Nephron progenitor cell (in vitro differentiated cells): Measurements from ENCODE around the gene PTPRN.
"Not testable (repeated sequence)": the region's sequence is repeated elsewhere in the genome, so short reads cannot be mapped to it uniquely, and the experiment has no call there.

Experiments
- DNase-seq: peaks from one replicate; pipeline ENCODE4 v3.0.0; 2021
- H3K27ac Mint-ChIP-seq: 2 replicates; pipeline ENCODE4 v1.8.0; 2021; ENCODE audit warnings: mild to moderate bottlenecking, moderate library complexity, mixed read lengths
- H3K27me3 Mint-ChIP-seq: 2 replicates; pipeline ENCODE4 v1.8.0; 2021; ENCODE audit warnings: mild to moderate bottlenecking, low read depth, mixed read lengths; ENCODE audit not compliant: poor library complexity
- H3K36me3 Mint-ChIP-seq: 2 replicates; pipeline ENCODE4 v1.8.0; 2021; ENCODE audit warnings: low read depth, mixed read lengths
- H3K4me1 Mint-ChIP-seq: 2 replicates; pipeline ENCODE4 v1.8.0; 2021; ENCODE audit warnings: mixed read lengths
- H3K4me3 Mint-ChIP-seq: 2 replicates; pipeline ENCODE4 v1.8.0; 2021; ENCODE audit warnings: mild to moderate bottlenecking, moderate library complexity, mixed read lengths
- H3K9me3 Mint-ChIP-seq: 2 replicates; pipeline ENCODE4 v1.8.0; 2021; ENCODE audit warnings: mild to moderate bottlenecking, moderate library complexity, mixed read lengths
- CTCF ChIP-seq: fragments of 200-600 bp; sonication (generic); IDR thresholded peaks from 2 replicates; pipeline ENCODE4 v1.5.0; 2021; ENCODE audit warnings: antibody characterized with exemption

Gene PTPRN

GRCh38 chr2:219291394-219291793 is 17.8 kb downstream of the PTPRN start:
- DNase-seq: no peak
- H3K27ac Mint-ChIP-seq: no peak overlapping the region
- H3K4me3 Mint-ChIP-seq: no peak overlapping the region
- peaks cover 14% of the 10 kb centered on the region for H3K4me1 Mint-ChIP-seq
- H3K27me3 Mint-ChIP-seq: peaks cover 47% of the 10 kb centered on the region
- H3K9me3 Mint-ChIP-seq: no peaks in the 10 kb centered on the region
- H3K36me3 Mint-ChIP-seq: no peaks in the 10 kb centered on the region
- no peak for TF ChIP-seq CTCF

GRCh38 chr2:219290381-219291171 is 18.6 kb downstream of the PTPRN start:
- DNase-seq: no peak
- Mint-ChIP-seq H3K4me3 (no peak overlapping the region), H3K27me3 (peaks cover 43% of the 10 kb centered on the region), H3K27ac (peak overlapping the region; percentile 71), H3K4me1 (peaks cover 20% of the 10 kb centered on the region), H3K9me3 (no peaks in the 10 kb centered on the region), H3K36me3 (no peaks in the 10 kb centered on the region)
- no peak for TF ChIP-seq CTCF

- Mint-ChIP-seq H3K4me3 (no peak overlapping the region), H3K9me3 (no peaks in the 10 kb centered on the region), H3K27me3 (peaks cover 36% of the 10 kb centered on the region), H3K36me3 (no peaks in the 10 kb centered on the region), H3K4me1 (peaks cover 23% of the 10 kb centered on the region), H3K27ac (no peak overlapping the region)
- no peak for TF ChIP-seq CTCF
- no peak for DNase-seq
Measured at GRCh38 chr2:219289537-219290361, 19.5 kb downstream of the PTPRN start.

GRCh38 chr2:219289195-219289536 is 20.0 kb downstream of the PTPRN start:
- peaks cover 20% of the 10 kb centered on the region for H3K4me1 Mint-ChIP-seq
- H3K36me3 Mint-ChIP-seq: no peaks in the 10 kb centered on the region
- DNase-seq: no peak
- H3K27me3 Mint-ChIP-seq: peaks cover 32% of the 10 kb centered on the region
- H3K27ac Mint-ChIP-seq: no peak overlapping the region
- H3K9me3 Mint-ChIP-seq: no peaks in the 10 kb centered on the region
- no peak for TF ChIP-seq CTCF
- H3K4me3 Mint-ChIP-seq: no peak overlapping the region

- H3K36me3 Mint-ChIP-seq: peaks cover 6% of the 10 kb centered on the region
- H3K4me3 Mint-ChIP-seq: no peak overlapping the region
- peaks cover 17% of the 10 kb centered on the region for H3K27me3 Mint-ChIP-seq
- H3K9me3 Mint-ChIP-seq: no peaks in the 10 kb centered on the region
- TF ChIP-seq CTCF: no peak
- H3K4me1 Mint-ChIP-seq: peaks cover 20% of the 10 kb centered on the region
- no peak for DNase-seq
- peak overlapping the region; percentile 39 for H3K27ac Mint-ChIP-seq
Measured at GRCh38 chr2:219287580-219288265, 21.5 kb downstream of the PTPRN start.

GRCh38 chr2:219287116-219287440 is 22.1 kb downstream of the PTPRN start:
- Mint-ChIP-seq H3K4me1 (peaks cover 23% of the 10 kb centered on the region), H3K27me3 (peaks cover 11% of the 10 kb centered on the region)
- not testable (repeated sequence) for H3K36me3 Mint-ChIP-seq, DNase-seq, H3K4me3 Mint-ChIP-seq, H3K27ac Mint-ChIP-seq, H3K9me3 Mint-ChIP-seq
